NCI-H1930 (cell line): Measurements from ENCODE around the gene CTNNA3.
A peak's percentile ranks its signal among the peaks of the same experiment; 100 is the strongest.

Experiments
- DNase-seq, 2 experiments: peaks; one replicate each; lab custom pipeline; 2025; lab: John Stamatoyannopoulos, UW

The CTNNA3 gene

GRCh38 chr10:66649626-66650025 lies 1046.4 kb downstream of the CTNNA3 start:
- no peak for DNase-seq

- DNase-seq = no peak
These were observed 1053.8 kb downstream of the CTNNA3 start for GRCh38 chr10:66642217-66642616.

- DNase-seq = no peak
These were observed 1056.6 kb downstream of the CTNNA3 start for GRCh38 chr10:66639371-66639770.

- DNase-seq = no peak
These were observed 1058.5 kb downstream of the CTNNA3 start for GRCh38 chr10:66637273-66638036.

GRCh38 chr10:66629996-66630395 lies 1066.0 kb downstream of the CTNNA3 start:
- no peak for DNase-seq

- DNase-seq = no peak
These were observed 1068.8 kb downstream of the CTNNA3 start for GRCh38 chr10:66627156-66627555.

GRCh38 chr10:66625709-66626590 lies 1070.0 kb downstream of the CTNNA3 start:
- DNase-seq = peak; percentile 1 to 6

- no peak for DNase-seq
These were observed 1073.9 kb downstream of the CTNNA3 start for GRCh38 chr10:66622050-66622449.

- DNase-seq = no peak
These were observed 1091.8 kb downstream of the CTNNA3 start for GRCh38 chr10:66604195-66604594.

GRCh38 chr10:66591865-66592264 lies 1104.1 kb downstream of the CTNNA3 start:
- DNase-seq = no peak

- DNase-seq = no peak
These were observed 1108.3 kb downstream of the CTNNA3 start for GRCh38 chr10:66587680-66588050.

- no peak for DNase-seq
These were observed 1108.9 kb downstream of the CTNNA3 start for GRCh38 chr10:66586897-66587679.

GRCh38 chr10:66586073-66586472 lies 1109.9 kb downstream of the CTNNA3 start:
- DNase-seq = no peak

GRCh38 chr10:66575251-66575855 lies 1120.6 kb downstream of the CTNNA3 start:
- no peak for DNase-seq

- no peak for DNase-seq
These were observed 1123.3 kb downstream of the CTNNA3 start for GRCh38 chr10:66572700-66573099.

GRCh38 chr10:66565999-66566398 lies 1130.0 kb downstream of the CTNNA3 start:
- no peak for DNase-seq

GRCh38 chr10:66564287-66564686 lies 1131.7 kb downstream of the CTNNA3 start:
- no peak for DNase-seq

- DNase-seq = no peak
These were observed 1140.9 kb downstream of the CTNNA3 start for GRCh38 chr10:66555061-66555460.

- DNase-seq = no peak
These were observed 1143.7 kb downstream of the CTNNA3 start for GRCh38 chr10:66552331-66552730.

GRCh38 chr10:66550351-66550750 lies 1145.6 kb downstream of the CTNNA3 start:
- DNase-seq = no peak

GRCh38 chr10:66538908-66539307 lies 1157.1 kb downstream of the CTNNA3 start:
- no peak for DNase-seq

GRCh38 chr10:66538371-66538770 lies 1157.6 kb downstream of the CTNNA3 start:
- no peak for DNase-seq
